Right lobe of liver (tissue), 6 donors: Measurements from ENCODE around the gene TBCEL. TPM values are rescaled to one million over a fixed set of nuclear protein-coding genes. Genes with fewer than 3 reads are reported as not detected.

Experiments used
- ATAC-seq, 4 donors: fragments of 200-7000 bp; cut with Tn5 transposase; one replicate each; pipeline ENCODE4 v1.9.1; 2020; ENCODE audit warnings: mild to moderate bottlenecking in 4 of 4, moderate library complexity in 4 of 4
- DNase-seq, 3 donors: peaks; one replicate each; pipeline ENCODE4 v3.0.0-alpha.2; 2020
- H3K27ac ChIP-seq, 3 donors: fragments of 200-600 bp; one replicate each; pipeline ENCODE4 v1.8.0; 2022
- H3K27me3 ChIP-seq, 2 donors: fragments of 200-600 bp; one replicate each; pipeline ENCODE4 v1.8.0; 2022
- H3K36me3 ChIP-seq, 4 donors: fragments of 200-600 bp; sonication (generic) in 1 of 4; one replicate each; pipeline versions ENCODE4 v1.5.1 to v1.8.0; 2017 to 2022; ENCODE audit warnings: control low read depth in 1 of 4
- H3K4me1 ChIP-seq, 4 donors: fragments of 200-600 bp; sonication (generic) in 1 of 4; one replicate each; pipeline versions ENCODE4 v1.5.1 to v1.8.0; 2017 to 2022; ENCODE audit warnings: control low read depth in 1 of 4
- H3K4me3 ChIP-seq, 3 donors: fragments of 200-600 bp; one replicate each; pipeline ENCODE4 v1.8.0; 2022
- H3K9me3 ChIP-seq, 4 donors: fragments of 200-600 bp; sonication (generic) in 1 of 4; one replicate each; pipeline versions ENCODE4 v1.5.1 to v1.8.0; 2017 to 2022; ENCODE audit warnings: control low read depth in 1 of 4
- CTCF ChIP-seq, 4 donors: fragments of 200-600 bp in 3 of 4; fragments of 450-650 bp in 1 of 4; IDR thresholded peaks; one replicate each; pipeline versions ENCODE4 v1.5.1 to v1.8.0; 2016 to 2022; ENCODE audit warnings: antibody characterized with exemption in 4 of 4, mild to moderate bottlenecking in 2 of 4
- POLR2A ChIP-seq: fragments of 450-650 bp; IDR thresholded peaks from one replicate; pipeline ENCODE4 v1.6.1; 2017; ENCODE audit warnings: antibody characterized with exemption, mild to moderate bottlenecking
- WGBS: methylation state at CpG from one replicate; pipeline ENCODE4 v1.1.6; 2018; ENCODE audit warnings: low coverage, low lambda C conversion rate; ENCODE audit not compliant: insufficient coverage; ENCODE audit errors: missing lambda C conversion rate; 5-methylcytosine and 5-hydroxymethylcytosine counted together
- intact Hi-C, 2 donors: fragments of 100-400 bp; cut with DNase I; formaldehyde crosslinking; loops; one replicate each; pipeline versions ENCODE4 v1.11.2 to v1.14.1; 2022
- total RNA-seq, 6 experiments: library from RNA; depleted of rRNA in 2 of 6; stranded (reverse); fragments of >200 nt in 2 of 6; fragmentation: NEBNext Ultra II Directional in 3 of 6; extraction: Animal tissue kit (Norgen Biotek cat#: 25700) in 3 of 6; gene quantifications; one replicate each; pipeline versions ENCODE4 v1.1.0 to v1.2.4, GENCODE V29; 2016 to 2023
- donor health status: DM: no; HTN: yes; CAD: no.
- donor health status: DM: no; HTN: no; CAD: no.
- donor health status: DM: no; HTN: no; CAD: no.
- donor health status: DM: no; HTN: yes; CAD: no.
- donor health status: DM: no; HTN: yes; CAD: no.

The TBCEL gene
- total RNA-seq, 6 experiments from 2014 or later, result 9.6 to 37.9 (median 17.8) TPM

GRCh38 chr11:121105063-121105480, 81.2 kb downstream of the TBCEL start:
- no peaks in the 10 kb centered on the region for H3K36me3 ChIP-seq
- ATAC-seq, result peak; percentile 60 to 73 (median 69)
- no peak for DNase-seq
- no peaks in the 10 kb centered on the region for H3K27me3 ChIP-seq
- H3K27ac ChIP-seq, result no peak overlapping the region
- 63% methylated on average over 2 of the region's 4 CpGs for WGBS
- intact Hi-C loops, result no loop called here
- H3K9me3 ChIP-seq, result no peaks in the 10 kb centered on the region
- no peaks in the 10 kb centered on the region for H3K4me1 ChIP-seq
- no peak overlapping the region for H3K4me3 ChIP-seq
- TF ChIP-seq CTCF (IDR thresholded peaks at IDR 0.05), result no peak
- TF ChIP-seq POLR2A, result no peak

- DNase-seq, result no peak
- H3K27me3 ChIP-seq, result no peaks in the 10 kb centered on the region
- H3K4me1 ChIP-seq, result no peaks in the 10 kb centered on the region
- H3K9me3 ChIP-seq, result no peaks in the 10 kb centered on the region
- H3K27ac ChIP-seq, result no peak overlapping the region
- intact Hi-C loops, result no loop called here
- H3K4me3 ChIP-seq, result no peak overlapping the region
- no peak for ATAC-seq
- 72% methylated on average over 6 of the region's 6 CpGs for WGBS
- TF ChIP-seq CTCF (IDR thresholded peaks at IDR 0.05), result no peak
- TF ChIP-seq POLR2A, result no peak
- no peaks in the 10 kb centered on the region for H3K36me3 ChIP-seq
Observed at GRCh38 chr11:121105481-121106195, 81.7 kb downstream of the TBCEL start.

DNA sequence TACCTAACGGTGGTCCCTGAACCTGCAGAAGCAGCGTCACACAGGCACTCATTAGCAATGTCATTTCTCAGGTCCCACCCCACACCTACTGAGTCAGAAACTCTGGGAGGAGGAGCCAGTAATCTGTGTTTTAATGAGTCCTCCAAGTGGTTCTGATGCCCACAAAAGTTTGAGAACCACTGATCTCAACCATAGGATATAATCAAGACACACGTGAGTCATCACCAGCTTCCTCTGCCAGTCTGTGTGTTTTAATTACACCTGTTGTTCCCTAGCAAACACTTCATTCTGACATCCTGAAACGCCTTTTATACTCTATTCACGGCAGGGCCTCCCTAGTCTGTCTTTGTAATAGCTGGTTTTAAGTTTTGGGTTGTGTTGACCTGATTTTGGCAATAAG, 82.9 kb downstream of the TBCEL start:
- Histone ChIP-seq H3K4me3 (no peak overlapping the region), H3K4me1 (no peaks in the 10 kb centered on the region), H3K36me3 (no peaks in the 10 kb centered on the region), H3K27me3 (no peaks in the 10 kb centered on the region), H3K9me3 (no peaks in the 10 kb centered on the region), H3K27ac (no peak overlapping the region)
- DNase-seq, result no peak
- TF ChIP-seq CTCF (IDR thresholded peaks at IDR 0.05) (no peak), POLR2A (no peak)
- 100% methylated on average over 5 of the region's 5 CpGs for WGBS
- intact Hi-C loops, result no loop called here
- no peak for ATAC-seq

DNA sequence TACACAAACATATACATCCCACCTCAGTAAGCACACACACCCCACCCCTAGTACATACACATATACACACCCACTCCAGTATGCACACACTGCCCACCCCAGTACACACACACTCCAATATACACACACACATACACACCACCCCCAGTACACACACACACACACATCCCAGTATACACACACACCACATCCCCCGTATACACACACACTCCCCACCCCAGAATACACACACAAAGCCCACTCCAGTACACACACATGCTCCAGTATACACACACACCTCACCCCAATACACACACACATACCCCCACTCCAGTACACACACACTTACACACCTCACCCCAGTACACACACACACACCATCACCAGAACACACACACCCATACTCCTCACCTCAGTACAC, 84.5 kb downstream of the TBCEL start:
- Histone ChIP-seq H3K27me3 (no peaks in the 10 kb centered on the region), H3K36me3 (no peaks in the 10 kb centered on the region), H3K4me3 (no peak overlapping the region), H3K27ac (no peak overlapping the region), H3K9me3 (no peaks in the 10 kb centered on the region), H3K4me1 (no peaks in the 10 kb centered on the region)
- 100% methylated on average over 1 of the region's 1 CpG for WGBS
- DNase-seq, result no peak
- no peak for ATAC-seq
- intact Hi-C loops, result no loop called here
- no peak for TF ChIP-seq CTCF (IDR thresholded peaks at IDR 0.05)
- no peak for TF ChIP-seq POLR2A
